ENCODE measurements around the gene MAEL.
"Not testable (repeated sequence)": the region's sequence is repeated elsewhere in the genome, so short reads cannot be mapped to it uniquely, and the experiment has no call there.

MAEL gene

DNA sequence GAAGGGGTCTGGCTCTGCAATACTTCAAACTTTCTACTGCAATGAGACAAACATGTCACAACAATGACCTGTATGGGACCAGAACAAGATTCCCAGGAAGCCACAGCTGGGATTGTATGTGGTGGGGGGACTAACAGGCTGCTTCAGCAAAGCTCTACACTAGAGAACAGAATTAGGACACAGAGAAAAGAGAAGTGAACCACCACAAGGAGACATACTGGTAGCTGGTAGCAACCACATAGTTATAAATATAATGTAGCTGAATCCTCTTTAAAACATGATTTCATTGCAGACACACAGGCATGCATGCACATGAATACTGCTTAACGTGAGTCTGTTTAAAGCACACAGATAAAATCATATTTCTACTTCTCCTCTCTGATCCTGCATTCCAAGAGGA is 10.3 kb upstream of the MAEL start:
- DNase-seq, result no peak

GRCh38 chr1:166980383-166980782 is 8.7 kb upstream of the MAEL start:
- no peak for DNase-seq

DNA sequence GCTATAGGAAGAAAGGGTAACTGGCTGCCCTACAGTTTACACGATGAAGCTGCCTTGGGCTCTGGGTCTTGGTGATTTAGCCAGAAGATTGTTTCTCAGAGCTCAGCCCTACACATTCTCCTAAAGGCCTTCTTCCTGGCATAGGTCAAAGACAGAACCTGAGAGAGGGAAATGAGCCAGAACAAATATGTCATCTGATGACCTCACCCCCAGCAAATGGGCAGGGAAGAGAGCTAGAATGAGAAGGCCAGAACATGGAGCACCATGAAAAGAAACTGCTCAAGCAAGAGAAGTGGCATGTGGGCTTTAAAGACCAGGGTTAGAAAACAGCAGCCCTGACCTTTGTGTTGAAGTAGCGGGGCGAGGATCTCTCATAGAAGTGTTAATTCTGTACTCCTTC is 8.3 kb upstream of the MAEL start:
- no peak for DNase-seq

DNA sequence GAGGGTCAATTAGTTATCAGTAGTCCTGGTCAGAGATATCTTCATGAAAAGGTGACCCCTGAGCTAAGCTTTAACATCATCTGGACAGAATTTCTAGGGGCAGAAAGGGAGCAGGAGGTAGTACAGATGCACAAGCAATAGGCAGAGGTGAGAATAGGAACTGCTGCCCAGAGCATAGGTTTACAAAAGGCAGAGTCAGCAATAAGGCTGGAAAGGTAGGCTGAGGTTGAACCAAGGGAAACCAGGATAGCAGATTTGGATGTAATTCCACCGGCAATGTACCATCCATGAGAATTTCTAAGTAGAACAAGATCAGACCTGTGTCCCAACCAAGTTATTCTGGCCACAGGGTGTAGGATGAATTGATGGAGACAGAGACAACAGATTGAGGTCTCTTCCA is 7.5 kb upstream of the MAEL start:
- no peak for DNase-seq

DNA sequence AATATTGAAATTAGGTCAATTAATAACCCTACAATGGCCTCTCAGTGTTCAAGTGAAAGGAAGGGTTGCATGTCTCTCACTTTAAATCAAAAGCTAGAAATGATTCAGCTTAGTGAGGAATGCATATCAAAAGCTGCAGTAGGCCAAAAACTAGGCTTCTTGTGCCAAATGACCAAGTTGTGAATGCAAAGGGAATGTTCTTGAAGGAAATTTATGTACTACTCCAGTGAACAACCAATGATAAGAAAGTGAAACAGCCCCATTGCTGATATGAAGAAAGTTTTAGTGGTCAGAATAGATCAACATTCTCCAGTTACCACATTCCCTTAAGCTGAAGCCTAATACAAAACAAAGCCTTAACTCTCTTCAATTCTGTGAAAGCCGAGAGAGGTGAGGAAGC is 10.0 kb downstream of the MAEL start:
- no peak for DNase-seq

GRCh38 chr1:166999500-167000055 is 10.5 kb downstream of the MAEL start:
- DNase-seq, result no peak

DNA sequence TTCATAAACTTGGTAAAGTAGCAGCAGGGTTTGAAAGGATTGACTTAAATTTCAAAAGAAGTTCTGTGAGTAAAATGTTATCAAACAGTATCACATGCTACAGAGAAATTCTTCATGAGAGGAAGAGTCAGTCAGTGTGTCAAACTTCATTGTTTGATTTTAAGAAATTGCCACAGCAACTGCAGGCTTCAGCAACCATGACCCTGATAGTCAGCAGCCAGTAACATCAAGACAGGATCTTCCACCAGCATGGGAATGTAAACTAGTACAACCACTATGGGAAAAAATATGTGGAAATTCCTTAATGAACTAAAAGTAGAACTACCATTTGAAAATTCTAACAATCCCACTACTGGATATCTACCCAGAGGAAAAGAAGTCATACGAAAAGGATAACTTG is 11.5 kb downstream of the MAEL start:
- DNase-seq, result no peak

- no peak for DNase-seq
Measured at GRCh38 chr1:167002354-167002753, 13.3 kb downstream of the MAEL start.

GRCh38 chr1:167003711-167004110 is 14.6 kb downstream of the MAEL start:
- DNase-seq, result no peak

DNA sequence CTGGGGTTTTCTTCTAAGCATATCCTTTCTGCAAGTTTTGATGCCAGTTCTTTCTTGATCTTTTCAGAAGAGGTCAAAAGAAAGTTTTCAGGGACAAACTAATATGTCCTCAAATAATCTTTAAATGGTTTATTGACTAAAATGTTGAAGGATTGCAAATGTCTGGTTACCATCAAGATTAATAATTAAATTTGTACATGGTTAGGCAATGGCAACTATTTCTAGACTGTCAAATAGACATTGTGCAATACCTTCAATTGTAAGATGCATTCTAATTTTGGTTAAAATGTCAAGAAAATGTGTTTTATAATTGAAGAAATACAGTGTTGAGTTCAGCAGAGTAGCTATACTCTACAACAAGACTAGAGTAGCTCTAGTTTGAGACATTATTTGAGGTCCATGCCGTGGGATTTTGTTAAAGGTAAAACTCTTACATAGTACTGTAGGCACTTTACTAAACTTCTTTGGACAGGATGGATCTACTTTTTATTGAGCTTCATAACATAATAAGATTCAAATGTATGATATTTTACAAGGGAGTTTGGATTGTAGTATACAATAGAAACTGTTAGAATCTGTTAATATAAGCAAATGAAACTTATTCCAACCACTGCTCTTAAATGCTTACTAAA is 22.6 kb downstream of the MAEL start:
- no peak for DNase-seq

DNA sequence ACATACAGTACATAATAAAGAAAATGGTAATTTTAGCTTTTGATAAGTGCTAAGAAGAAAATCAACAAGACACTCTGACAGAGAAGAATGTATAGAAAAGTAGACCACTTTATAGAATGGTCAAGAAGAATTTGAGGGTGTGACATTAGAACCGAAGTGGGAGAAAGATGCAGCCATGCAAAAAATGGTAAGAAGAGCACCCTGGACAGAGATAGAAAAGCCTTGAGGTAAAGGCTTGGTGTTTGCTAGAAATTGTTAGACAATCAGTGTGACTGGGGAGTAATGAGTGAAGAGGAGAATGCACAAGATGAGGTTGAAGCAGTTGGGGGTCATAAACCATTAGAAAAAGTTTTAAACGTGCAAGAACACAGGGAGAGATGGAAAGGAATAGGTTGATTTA is 23.5 kb downstream of the MAEL start:
- no peak for DNase-seq

DNA sequence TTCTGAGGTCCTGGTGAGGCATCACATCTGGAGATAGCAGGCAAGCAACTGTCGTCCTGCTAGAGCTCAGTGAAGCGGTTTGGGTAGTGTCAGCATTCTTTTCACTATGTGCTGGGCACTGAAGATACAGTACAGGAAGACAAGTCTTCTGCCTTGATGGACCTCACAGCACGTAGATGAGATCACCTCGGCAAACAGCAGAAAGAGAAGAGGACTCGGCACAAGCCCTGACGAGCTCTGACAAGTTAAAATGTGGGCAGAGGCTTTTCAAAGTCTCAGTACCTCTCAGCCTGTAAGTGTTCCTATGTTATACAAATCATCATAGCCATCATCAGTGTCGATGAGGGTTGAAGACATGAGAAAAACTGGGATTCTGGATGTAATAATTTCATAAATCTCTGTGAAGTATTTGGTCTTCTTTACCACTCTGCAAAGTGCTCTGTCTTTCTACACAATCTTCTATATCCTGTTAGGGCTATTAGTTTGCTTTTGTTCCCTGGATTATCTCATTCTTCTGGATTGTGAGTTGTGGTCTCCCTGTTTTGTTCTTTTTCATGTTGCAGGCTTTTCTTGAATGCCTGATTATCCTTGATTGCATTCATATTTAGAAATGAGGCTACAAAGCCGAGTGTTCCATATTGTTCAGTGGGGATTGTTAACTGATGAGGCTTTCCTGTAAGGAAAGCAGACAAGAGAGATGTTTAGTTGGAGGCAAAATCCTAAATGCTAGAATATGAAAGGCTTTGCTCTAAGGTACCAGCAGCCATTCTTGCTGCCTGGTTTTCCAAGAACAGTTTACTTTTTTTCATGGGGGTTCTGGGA is 24.2 kb downstream of the MAEL start:
- DNase-seq, result no peak

DNA sequence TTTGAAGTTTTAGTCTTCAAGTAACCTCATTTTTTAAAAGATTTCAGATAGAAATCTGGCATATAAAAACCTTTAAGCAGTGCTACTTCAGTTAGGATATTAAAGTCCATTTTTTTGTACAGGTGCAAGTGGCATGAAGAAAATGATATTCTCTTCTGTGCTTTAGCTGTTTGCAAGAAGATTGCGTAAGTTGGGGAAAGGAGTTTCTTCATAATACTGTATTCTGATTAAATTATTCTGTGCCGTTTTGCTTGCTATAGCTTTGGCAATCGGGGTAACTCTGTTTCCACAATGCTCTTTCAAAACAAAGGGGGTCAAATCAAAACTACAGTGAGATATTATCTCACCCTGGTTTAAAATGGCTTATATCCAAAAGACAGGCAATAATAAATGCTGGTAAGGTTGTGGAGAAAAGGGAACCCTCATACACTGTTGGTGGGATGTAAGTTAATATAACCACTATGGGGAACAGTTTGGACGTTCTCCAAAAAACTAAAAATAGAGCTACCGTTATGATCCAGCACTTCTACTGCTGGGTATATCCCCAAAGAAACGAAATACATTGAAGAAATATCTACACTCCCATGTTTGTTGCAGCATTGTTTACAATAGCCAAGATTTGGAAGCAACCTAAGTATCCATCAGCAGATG is 27.1 kb downstream of the MAEL start:
- DNase-seq, result no peak

DNA sequence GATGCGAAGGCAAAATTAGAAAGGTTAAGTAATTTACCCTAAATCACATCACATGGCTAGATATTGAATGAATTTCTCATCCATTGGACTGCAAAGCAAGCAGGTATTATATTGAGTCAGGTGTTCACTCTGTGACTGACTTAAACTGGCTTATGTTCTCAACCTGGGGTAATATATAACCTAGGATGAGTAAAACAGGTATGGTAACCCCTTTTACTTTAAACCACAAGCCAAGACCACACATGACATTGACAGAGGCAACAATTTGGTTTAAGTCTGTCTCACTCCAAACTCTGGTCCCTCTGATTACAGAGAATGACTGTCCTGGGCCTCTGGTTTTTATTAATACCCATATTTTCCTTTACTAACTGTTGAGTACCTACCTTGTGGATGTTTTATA is 33.3 kb downstream of the MAEL start:
- DNase-seq, result no peak

DNA sequence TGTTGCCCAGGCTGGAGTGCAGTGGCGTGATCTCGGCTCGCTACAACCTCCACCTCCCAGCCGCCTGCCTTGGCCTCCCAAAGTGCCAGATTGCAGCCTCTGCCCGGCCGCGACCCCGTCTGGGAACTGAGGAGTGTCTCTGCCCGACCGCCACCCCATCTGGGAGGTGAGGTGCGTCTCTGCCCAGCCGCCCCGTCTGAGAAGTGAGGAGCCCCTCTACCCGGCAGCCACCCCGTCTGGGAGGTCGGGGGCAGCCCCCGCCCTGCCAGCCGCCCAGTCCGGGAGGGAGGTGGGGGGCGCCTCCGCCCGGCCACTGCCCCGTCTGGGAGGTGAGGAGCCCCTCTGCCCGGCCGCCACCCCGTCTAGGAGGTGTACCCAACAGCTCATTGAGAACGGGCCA is 40.5 kb downstream of the MAEL start:
- not testable (repeated sequence) for DNase-seq

DNA sequence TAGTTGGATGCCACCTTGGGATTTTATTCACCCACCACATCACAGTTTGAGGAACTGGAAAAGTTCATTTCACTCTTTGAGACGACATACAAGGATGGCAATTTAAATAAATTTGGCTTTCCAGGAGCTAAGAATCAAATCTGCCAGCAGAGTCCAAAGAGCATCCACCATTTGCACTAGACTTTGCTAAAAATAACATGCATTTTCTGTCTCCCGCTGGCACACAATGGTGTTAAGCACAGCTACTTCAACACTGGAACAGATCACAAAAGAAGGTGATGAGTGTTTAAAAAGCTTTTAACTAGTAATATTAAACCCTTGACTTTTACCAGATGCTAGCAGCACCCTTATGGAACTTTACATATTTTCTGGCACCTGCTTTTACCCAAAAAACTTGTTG is 44.6 kb downstream of the MAEL start:
- DNase-seq, result no peak

DNA sequence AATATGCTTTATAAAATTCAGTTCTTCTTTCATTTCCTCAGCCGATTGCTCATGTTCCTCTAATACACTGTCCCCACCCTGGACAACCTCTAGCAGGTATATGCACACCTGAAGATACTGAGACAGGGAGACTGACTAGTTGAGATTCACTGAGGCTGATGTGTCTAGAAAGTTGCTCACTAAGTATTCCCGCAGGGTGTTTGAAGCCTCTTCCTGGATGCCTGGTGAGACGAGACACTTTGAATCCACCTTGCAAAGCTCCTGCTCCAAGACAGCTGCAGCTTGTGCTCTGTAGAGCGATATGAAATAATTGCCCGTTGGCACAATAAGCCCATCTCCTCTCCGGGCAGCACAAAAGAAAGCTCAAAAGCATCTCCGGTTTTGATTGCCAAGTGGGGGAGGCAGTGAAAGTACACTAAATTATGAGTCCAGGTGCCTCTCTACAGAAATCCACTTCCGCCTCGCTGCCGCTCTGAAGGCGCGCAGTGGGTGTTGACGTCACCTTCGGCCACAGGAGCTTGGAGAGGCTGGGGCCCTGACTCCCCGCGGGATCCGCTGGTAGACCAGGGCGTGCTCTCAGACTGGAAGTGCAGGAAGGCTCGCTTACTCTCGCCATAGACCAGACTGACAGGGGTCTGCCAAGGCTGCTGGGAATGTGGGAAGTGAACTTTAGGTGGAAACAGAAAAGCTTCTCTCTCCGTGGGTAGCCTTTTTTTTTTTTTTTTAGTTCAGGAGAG is 54.8 kb downstream of the MAEL start:
- peak; percentile 17 for DNase-seq

GRCh38 chr1:167051907-167052306 is 62.8 kb downstream of the MAEL start:
- no peak for DNase-seq

DNA sequence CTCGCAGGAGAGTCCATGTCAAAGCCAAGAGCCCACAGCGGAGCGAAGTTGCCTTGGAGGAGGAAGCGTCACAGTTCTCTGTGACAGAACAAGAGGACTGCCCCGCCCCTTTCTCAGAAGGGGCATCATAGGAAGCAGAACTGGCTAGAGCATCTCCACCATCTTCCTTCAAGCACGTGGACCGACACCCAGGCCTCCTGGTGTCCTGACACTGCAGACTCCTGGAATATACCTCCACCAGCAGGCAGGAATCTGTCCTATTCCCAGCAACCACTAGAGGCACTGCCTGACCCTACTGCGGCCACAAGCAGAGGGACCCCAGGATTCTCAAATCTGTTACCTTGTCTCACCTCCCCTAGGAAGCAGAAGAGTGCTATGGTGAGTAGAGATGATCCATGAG is 63.3 kb downstream of the MAEL start:
- no peak for DNase-seq

GRCh38 chr1:167054531-167054930 is 65.5 kb downstream of the MAEL start:
- no peak for DNase-seq

DNA sequence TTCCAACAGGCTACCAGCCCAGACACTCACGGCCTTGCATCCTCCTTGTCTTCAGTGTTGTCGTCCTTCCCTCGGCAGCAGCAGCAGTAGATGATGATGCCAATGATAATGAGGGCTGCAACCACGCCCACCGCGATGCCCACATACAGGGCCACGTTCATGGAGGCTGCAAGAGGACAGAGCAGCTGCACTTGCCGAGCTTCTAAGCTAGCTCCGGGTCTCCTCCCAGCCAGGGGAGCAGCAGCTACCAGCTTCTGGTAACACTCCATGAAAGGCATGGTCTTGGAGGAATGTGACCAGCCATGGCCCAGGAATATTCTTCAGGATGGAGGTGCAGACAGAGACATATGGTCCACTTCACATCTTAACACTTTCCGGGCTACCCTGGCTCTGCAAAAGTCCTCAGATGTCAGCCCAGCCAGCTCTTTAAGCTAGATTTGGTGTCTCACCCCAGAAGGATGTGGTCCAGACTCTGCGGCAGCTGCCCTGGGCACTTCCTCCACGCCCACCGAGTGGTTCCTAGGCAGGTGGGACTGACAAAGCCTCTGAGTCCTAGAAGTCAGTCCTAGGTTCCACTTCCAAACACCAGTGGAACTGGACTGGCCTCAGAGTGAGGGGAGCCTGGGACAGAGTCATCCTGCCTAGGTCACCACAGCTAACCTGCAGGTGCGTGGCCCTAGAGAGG is 66.0 kb downstream of the MAEL start:
- DNase-seq, result no peak

- no peak for DNase-seq
Measured at GRCh38 chr1:167056529-167057231, 67.6 kb downstream of the MAEL start.
